SK-N-SH (cell line): ENCODE data around the gene USP9Y. TPM values are rescaled to one million over a fixed set of nuclear protein-coding genes. Genes with fewer than 3 reads are reported as not detected.

Experiments
- CTCF ChIA-PET: fragments of 300-600, 350-600 bp; formaldehyde crosslinking; extraction: SDS; loops from one replicate; lab custom pipeline; 2021; lab: Yijun Ruan, JAX
- POLR2A ChIA-PET: fragments of 350-600 bp; sonication (Branson Sonifier 250); formaldehyde crosslinking; extraction: SDS; loops from one replicate; lab custom pipeline; 2020; ENCODE audit warnings: antibody characterized with exemption, inconsistent platforms; lab: Yijun Ruan, JAX
- DNase-seq: peaks from one replicate; pipeline ENCODE4 v3.0.0; 2012
- H2AFZ ChIP-seq: fragments of 200-600 bp; sonication (generic); 2 replicates; pipeline ENCODE4 v1.8.1; 2016; ENCODE audit warnings: antibody characterized with exemption, mild to moderate bottlenecking, low read depth
- H3F3A ChIP-seq: fragments of 200-600 bp; sonication (generic); replicated peaks from 2 replicates; pipeline ENCODE3; 2016; ENCODE audit warnings: antibody characterized with exemption, mild to moderate bottlenecking; ENCODE audit not compliant: insufficient read depth
- H3K27ac ChIP-seq, 2 experiments: fragments of 200-500 bp in 1 of 2; fragments of 200-600 bp in 1 of 2; sonication (Bioruptor generic) in 1 of 2; sonication (generic), shearing (Covaris generic) in 1 of 2; 2 replicates each; pipeline versions ENCODE4 v1.5.1 to v1.6.1; 2014 to 2016; ENCODE audit warnings: low read depth in 2 of 2, inconsistent platforms in 1 of 2, low read length in 1 of 2, mild to moderate bottlenecking in 1 of 2, mixed read lengths in 1 of 2
- H3K27me3 ChIP-seq: fragments of 200-600 bp; sonication (generic), shearing (Covaris generic); 2 replicates; pipeline ENCODE4 v1.6.1; 2016; ENCODE audit warnings: mixed run types; ENCODE audit not compliant: insufficient read depth
- H3K36me3 ChIP-seq, 2 experiments: fragments of 200-500 bp in 1 of 2; fragments of 200-600 bp in 1 of 2; sonication (Bioruptor generic) in 1 of 2; sonication (generic) in 1 of 2; replicated peaks in 1 of 2; 2 replicates each; pipeline versions ENCODE3 to v1.5.1; 2014 to 2016; ENCODE audit warnings: low read length in 1 of 2, mild to moderate bottlenecking in 1 of 2; ENCODE audit not compliant: insufficient read depth in 2 of 2, control insufficient read depth in 1 of 2
- H3K4me1 ChIP-seq, 2 experiments: fragments of 200-500 bp in 1 of 2; fragments of 200-600 bp in 1 of 2; sonication (Bioruptor generic) in 1 of 2; sonication (generic), shearing (Covaris generic) in 1 of 2; 2 replicates each; pipeline versions ENCODE4 v1.5.1 to v1.6.1; 2014 to 2016; ENCODE audit warnings: low read depth in 1 of 2, low read length in 1 of 2, mixed run types in 1 of 2; ENCODE audit not compliant: insufficient read depth in 2 of 2, control insufficient read depth in 1 of 2
- H3K4me2 ChIP-seq: fragments of 200-600 bp; sonication (generic), shearing (Covaris generic); 2 replicates; pipeline ENCODE4 v1.6.1; 2017; ENCODE audit warnings: mixed run types
- H3K4me3 ChIP-seq, 2 experiments: fragments of 200-500 bp in 1 of 2; fragments of 200-600 bp in 1 of 2; sonication (Bioruptor generic) in 1 of 2; sonication (generic), shearing (Covaris generic) in 1 of 2; 2 replicates each; pipeline versions ENCODE4 v1.5.1 to v1.8.1; 2014 to 2016; ENCODE audit warnings: low read depth in 2 of 2, inconsistent platforms in 1 of 2, low read length in 1 of 2, mild to moderate bottlenecking in 1 of 2, mixed read lengths in 1 of 2, moderate library complexity in 1 of 2
- H3K79me2 ChIP-seq: fragments of 200-600 bp; sonication (generic); 2 replicates; pipeline ENCODE4 v1.8.1; 2017; ENCODE audit warnings: mild to moderate bottlenecking; ENCODE audit not compliant: insufficient read depth
- H3K9ac ChIP-seq: fragments of 200-600 bp; sonication (generic); 2 replicates; pipeline ENCODE4 v1.6.1; 2017; ENCODE audit warnings: mixed run types
- H3K9me2 ChIP-seq: fragments of 200-600 bp; sonication (generic); 2 replicates; pipeline ENCODE4 v1.6.1; 2017; ENCODE audit warnings: mixed run types
- H3K9me3 ChIP-seq: fragments of 200-600 bp; sonication (generic); 2 replicates; pipeline ENCODE4 v1.6.1; 2017; ENCODE audit warnings: mixed run types, mild to moderate bottlenecking, moderate library complexity
- H4K20me1 ChIP-seq: fragments of 200-600 bp; sonication (generic); 2 replicates; pipeline ENCODE4 v1.6.1; 2017; ENCODE audit warnings: mild to moderate bottlenecking, mixed run types; ENCODE audit not compliant: insufficient read depth
- CHD2 ChIP-seq: fragments of 150-350 bp; IDR thresholded peaks from 2 replicates; pipeline ENCODE4 v1.6.1; 2018; ENCODE audit warnings: low read length; ENCODE audit not compliant: partially characterized antibody
- CTCF ChIP-seq: fragments of 200-600 bp; sonication (generic); IDR thresholded peaks from 2 replicates; pipeline ENCODE4 v1.6.1; 2017; ENCODE audit warnings: antibody characterized with exemption, mild to moderate bottlenecking, moderate library complexity
- ELF1 ChIP-seq: IDR thresholded peaks from 2 replicates; pipeline ENCODE4 v1.4.0; 2012
- FOXJ3 ChIP-seq: sonication (generic); formaldehyde crosslinking; IDR thresholded peaks from 2 replicates; pipeline ENCODE4 v1.5.1; 2020; ENCODE audit warnings: mild to moderate bottlenecking, missing genetic modification reagents
- FOXM1 ChIP-seq: IDR thresholded peaks from 2 replicates; pipeline ENCODE4 v1.4.0; 2012; ENCODE audit warnings: low read depth, mild to moderate bottlenecking
- GATA2 ChIP-seq: sonication (generic); formaldehyde crosslinking; IDR thresholded peaks from 2 replicates; pipeline ENCODE4 v1.5.0; 2020; ENCODE audit warnings: mild to moderate bottlenecking, missing genetic modification reagents
- IRF3 ChIP-seq: fragments of 150-350 bp; IDR thresholded peaks from 2 replicates; pipeline ENCODE4 v1.6.1; 2016; ENCODE audit warnings: mild to moderate bottlenecking, low read depth, low read length
- JUND ChIP-seq: IDR thresholded peaks from 2 replicates; pipeline ENCODE4 v1.4.0; 2012
- MEF2A ChIP-seq: IDR thresholded peaks from 2 replicates; pipeline ENCODE4 v1.4.0; 2012; ENCODE audit warnings: low read depth, borderline replicate concordance
- MXI1 ChIP-seq: IDR thresholded peaks from 2 replicates; pipeline ENCODE4 v1.6.1; 2012; ENCODE audit warnings: mild to moderate bottlenecking, low read depth, low read length, improper control_type of control experiment
- NFIC ChIP-seq: IDR thresholded peaks from 2 replicates; pipeline ENCODE4 v1.4.0; 2012; ENCODE audit warnings: borderline replicate concordance
- NRF1 ChIP-seq: IDR thresholded peaks from 2 replicates; pipeline ENCODE4 v1.6.1; 2012; ENCODE audit warnings: low read depth, mild to moderate bottlenecking, low read length
- PBX3 ChIP-seq: IDR thresholded peaks from 2 replicates; pipeline ENCODE4; 2012
- RAD21 ChIP-seq: IDR thresholded peaks from 2 replicates; pipeline ENCODE4 v1.6.1; 2012; ENCODE audit warnings: mild to moderate bottlenecking, low read length
- RXRA ChIP-seq: IDR thresholded peaks from 2 replicates; pipeline ENCODE4 v1.4.0; 2012; ENCODE audit warnings: low read depth, mild to moderate bottlenecking, borderline replicate concordance
- SIN3A ChIP-seq: IDR thresholded peaks from 2 replicates; pipeline ENCODE4 v1.6.1; 2012; ENCODE audit warnings: low read depth, mild to moderate bottlenecking, low read length, moderate library complexity, borderline replicate concordance
- TCF12 ChIP-seq: IDR thresholded peaks from 2 replicates; pipeline ENCODE4 v1.4.0; 2012
- TEAD4 ChIP-seq: IDR thresholded peaks from 2 replicates; pipeline ENCODE4 v1.4.0; 2012; ENCODE audit warnings: mild to moderate bottlenecking, borderline replicate concordance; ENCODE audit not compliant: insufficient read depth
- USF1 ChIP-seq: IDR thresholded peaks from 2 replicates; pipeline ENCODE4 v1.4.0; 2012; ENCODE audit warnings: low read depth, borderline replicate concordance
- YY1 ChIP-seq: IDR thresholded peaks from 2 replicates; pipeline ENCODE4 v1.4.0; 2012; ENCODE audit warnings: low read depth, mild to moderate bottlenecking
- WGBS: methylation state at CpG from one replicate; pipeline ENCODE4 v1.1.6; 2017; ENCODE audit warnings: low lambda C conversion rate; 5-methylcytosine and 5-hydroxymethylcytosine counted together
- polyA plus RNA-seq, 3 experiments: library from polyadenylated mRNA; depleted of rRNA; stranded (reverse); fragments of >200 nt; gene quantifications; 2 replicates each; pipeline ENCODE4 v1.2.3, GENCODE V29; 2012

The USP9Y gene
- polyA plus RNA-seq, 1 of the 3 experiments (the other 2 are of a cell fraction): not detected

GRCh38 chrY:12823408-12823807, 122.4 kb downstream of the USP9Y start:
- Histone ChIP-seq H3K9ac (no peak overlapping the region), H3K27me3 (no peaks in the 10 kb centered on the region), H3K27ac (no peak overlapping the region), H3K36me3 (no peaks in the 10 kb centered on the region), H4K20me1 (no peaks in the 10 kb centered on the region), H2AFZ (no peak overlapping the region), H3K4me2 (no peak overlapping the region), H3K4me3 (no peak overlapping the region), H3K79me2 (no peaks in the 10 kb centered on the region), H3K4me1 (no peaks in the 10 kb centered on the region), H3K9me2 (no peaks in the 10 kb centered on the region), H3K9me3 (no peaks in the 10 kb centered on the region), H3F3A (no peaks in the 10 kb centered on the region)
- POLR2A ChIA-PET: no interaction called here
- CTCF ChIA-PET: no interaction called here
- TF ChIP-seq NRF1: no peak
- DNase-seq: no peak
- no CpG with 5 or more reads among the region's 1 CpG for WGBS

DNA sequence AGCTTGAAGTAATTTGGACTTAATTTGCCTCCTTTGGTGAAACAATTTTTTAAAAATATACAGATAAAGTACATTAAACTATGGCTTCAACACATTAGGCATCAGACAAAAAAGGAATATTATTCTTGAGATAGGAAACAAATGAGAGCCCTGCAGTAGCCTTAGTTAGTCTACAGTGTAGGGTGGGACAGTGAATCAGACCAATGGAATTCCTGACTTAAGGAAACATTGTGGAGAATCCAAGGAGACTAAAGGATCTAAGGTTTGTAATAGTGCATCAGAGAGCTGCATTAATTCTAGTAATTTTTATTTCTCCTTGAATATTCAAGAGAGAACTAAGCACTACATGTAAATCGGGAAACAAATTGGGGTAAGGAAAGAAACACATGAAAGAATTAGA, 125.8 kb downstream of the USP9Y start:
- no peaks in the 10 kb centered on the region for H3K9me2 ChIP-seq
- H3K27me3 ChIP-seq: no peaks in the 10 kb centered on the region
- no peaks in the 10 kb centered on the region for H4K20me1 ChIP-seq
- no peak overlapping the region for H2AFZ ChIP-seq
- no peaks in the 10 kb centered on the region for H3F3A ChIP-seq
- no peak overlapping the region for H3K4me3 ChIP-seq
- H3K4me1 ChIP-seq: no peaks in the 10 kb centered on the region
- H3K36me3 ChIP-seq: no peaks in the 10 kb centered on the region
- no peak overlapping the region for H3K9ac ChIP-seq
- H3K79me2 ChIP-seq: no peaks in the 10 kb centered on the region
- ChIA-PET CTCF (no interaction called here), POLR2A (no interaction called here)
- no peak overlapping the region for H3K27ac ChIP-seq
- TF ChIP-seq GATA2 (CRISPR knock-in tag): no peak
- TF ChIP-seq SIN3A: no peak
- TF ChIP-seq CHD2: no peak
- no peak for TF ChIP-seq NRF1
- no peak for TF ChIP-seq RXRA
- TF ChIP-seq YY1: no peak
- no peak for TF ChIP-seq MXI1
- TF ChIP-seq PBX3: no peak
- no peak overlapping the region for H3K4me2 ChIP-seq
- H3K9me3 ChIP-seq: no peaks in the 10 kb centered on the region
- no peak for DNase-seq
- WGBS: no CpG with 5 or more reads among the region's 1 CpG

GRCh38 chrY:12833284-12833683, 132.3 kb downstream of the USP9Y start:
- Histone ChIP-seq H3K4me3 (no peak overlapping the region), H2AFZ (no peak overlapping the region), H3K9me3 (no peaks in the 10 kb centered on the region), H3K9ac (no peak overlapping the region), H3K9me2 (no peaks in the 10 kb centered on the region), H3K27me3 (no peaks in the 10 kb centered on the region), H3F3A (no peaks in the 10 kb centered on the region), H3K4me1 (no peaks in the 10 kb centered on the region), H3K27ac (no peak overlapping the region), H3K36me3 (no peaks in the 10 kb centered on the region), H4K20me1 (no peaks in the 10 kb centered on the region), H3K4me2 (no peak overlapping the region), H3K79me2 (no peaks in the 10 kb centered on the region)
- CTCF ChIA-PET: no interaction called here
- TF ChIP-seq TCF12 (no peak), IRF3 (no peak), FOXM1 (no peak), TEAD4 (no peak), USF1 (no peak), NRF1 (no peak), FOXJ3 (CRISPR knock-in tag) (no peak), SIN3A (no peak), NFIC (no peak), RAD21 (no peak), JUND (no peak), MXI1 (no peak), MEF2A (no peak), ELF1 (no peak), CTCF (no peak)
- 60% methylated on average over 1 of the region's 3 CpGs for WGBS
- no peak for DNase-seq
- POLR2A ChIA-PET: no interaction called here
